Glutamatergic neuron (in vitro differentiated cells): Measurements from ENCODE around the gene CACNG4. TPM values are rescaled to one million over a fixed set of nuclear protein-coding genes. Genes with fewer than 3 reads are reported as not detected.

Source experiments
- DNase-seq: peaks from one replicate; pipeline ENCODE4 v3.0.0; 2022
- H3K27ac Mint-ChIP-seq: one replicate; pipeline ENCODE4 v1.8.0; 2020; ENCODE audit warnings: mild to moderate bottlenecking, mixed read lengths, inconsistent platforms; ENCODE audit not compliant: unreplicated experiment
- H3K27me3 Mint-ChIP-seq: one replicate; pipeline ENCODE4 v1.8.0; 2020; ENCODE audit warnings: mild to moderate bottlenecking, moderate library complexity, mixed read lengths, inconsistent platforms; ENCODE audit not compliant: unreplicated experiment
- H3K36me3 Mint-ChIP-seq: one replicate; pipeline ENCODE4 v1.8.0; 2020; ENCODE audit warnings: mild to moderate bottlenecking, mixed read lengths, inconsistent platforms; ENCODE audit not compliant: unreplicated experiment
- H3K4me1 Mint-ChIP-seq: one replicate; pipeline ENCODE4 v1.8.0; 2020; ENCODE audit warnings: mild to moderate bottlenecking, low read depth, mixed read lengths, inconsistent platforms; ENCODE audit not compliant: unreplicated experiment
- H3K4me3 Mint-ChIP-seq: one replicate; pipeline ENCODE4 v1.8.0; 2020; ENCODE audit warnings: mild to moderate bottlenecking, mixed read lengths, inconsistent platforms; ENCODE audit not compliant: unreplicated experiment
- H3K9me3 Mint-ChIP-seq: one replicate; pipeline ENCODE4 v1.8.0; 2020; ENCODE audit warnings: mild to moderate bottlenecking, moderate library complexity, mixed read lengths, inconsistent platforms; ENCODE audit not compliant: unreplicated experiment
- total RNA-seq: library from RNA; stranded (reverse); fragmentation: NEBNext Ultra II Directional; extraction: Animal tissue kit (Norgen Biotek cat#: 25700); gene quantifications from one replicate; pipeline ENCODE4 v1.2.1, GENCODE V29; 2021; ENCODE audit not compliant: unreplicated experiment
- TF ChIP-seq, protein P1 (sequence below): fragments of 200-600 bp; sonication (generic); IDR thresholded peaks from one replicate; pipeline ENCODE4 v1.5.0; 2021; ENCODE audit not compliant: partially characterized antibody, unreplicated experiment

CACNG4 gene
- total RNA-seq, 1 donor from 2014 or later: 105 TPM

- Mint-ChIP-seq H3K36me3 (peaks cover 2% of the 10 kb centered on the region), H3K27me3 (peaks cover 11% of the 10 kb centered on the region), H3K27ac (peak overlapping the region; percentile 60), H3K4me3 (peak overlapping the region; percentile 56), H3K9me3 (peaks cover 8% of the 10 kb centered on the region), H3K4me1 (peaks cover 35% of the 10 kb centered on the region)
- no peak for DNase-seq
- TF ChIP-seq, protein P1, sequence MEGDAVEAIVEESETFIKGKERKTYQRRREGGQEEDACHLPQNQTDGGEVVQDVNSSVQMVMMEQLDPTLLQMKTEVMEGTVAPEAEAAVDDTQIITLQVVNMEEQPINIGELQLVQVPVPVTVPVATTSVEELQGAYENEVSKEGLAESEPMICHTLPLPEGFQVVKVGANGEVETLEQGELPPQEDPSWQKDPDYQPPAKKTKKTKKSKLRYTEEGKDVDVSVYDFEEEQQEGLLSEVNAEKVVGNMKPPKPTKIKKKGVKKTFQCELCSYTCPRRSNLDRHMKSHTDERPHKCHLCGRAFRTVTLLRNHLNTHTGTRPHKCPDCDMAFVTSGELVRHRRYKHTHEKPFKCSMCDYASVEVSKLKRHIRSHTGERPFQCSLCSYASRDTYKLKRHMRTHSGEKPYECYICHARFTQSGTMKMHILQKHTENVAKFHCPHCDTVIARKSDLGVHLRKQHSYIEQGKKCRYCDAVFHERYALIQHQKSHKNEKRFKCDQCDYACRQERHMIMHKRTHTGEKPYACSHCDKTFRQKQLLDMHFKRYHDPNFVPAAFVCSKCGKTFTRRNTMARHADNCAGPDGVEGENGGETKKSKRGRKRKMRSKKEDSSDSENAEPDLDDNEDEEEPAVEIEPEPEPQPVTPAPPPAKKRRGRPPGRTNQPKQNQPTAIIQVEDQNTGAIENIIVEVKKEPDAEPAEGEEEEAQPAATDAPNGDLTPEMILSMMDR: no peak
These were observed 12.3 kb downstream of the CACNG4 start for GRCh38 chr17:66976781-66977201.

DNA sequence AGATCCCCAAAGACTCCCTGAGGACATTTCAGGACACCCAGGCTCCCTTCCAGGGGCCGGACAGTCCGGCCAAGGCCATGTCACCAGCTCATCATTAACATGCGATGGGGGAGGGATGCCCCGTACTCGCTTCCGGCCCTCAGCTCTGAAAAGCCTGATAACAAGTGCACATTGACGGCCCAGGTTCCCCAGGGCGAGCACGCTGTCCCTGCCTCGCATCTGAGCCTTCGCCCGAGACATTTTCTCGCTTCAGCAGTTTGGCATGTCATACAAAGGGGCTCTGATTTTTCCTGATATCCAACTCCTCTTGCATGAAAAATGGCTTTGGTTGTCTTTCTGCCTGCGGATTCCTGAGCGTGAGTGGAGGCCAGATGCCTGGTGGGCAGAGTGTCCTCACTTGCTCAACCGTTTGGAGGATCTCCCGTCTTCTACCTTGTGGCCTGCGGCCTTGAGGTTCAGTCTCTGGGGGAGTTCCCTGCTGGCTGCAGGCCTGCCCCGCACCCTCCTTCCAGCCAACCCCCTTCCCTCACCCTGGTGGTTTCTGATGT, 14.1 kb downstream of the CACNG4 start:
- H3K4me1 Mint-ChIP-seq: peaks cover 37% of the 10 kb centered on the region
- peak overlapping the region; percentile 46 for H3K27ac Mint-ChIP-seq
- peak overlapping the region; percentile 45 for H3K4me3 Mint-ChIP-seq
- no peaks in the 10 kb centered on the region for H3K36me3 Mint-ChIP-seq
- TF ChIP-seq, protein P1: no peak
- no peak for DNase-seq
- peaks cover 10% of the 10 kb centered on the region for H3K27me3 Mint-ChIP-seq
- peaks cover 8% of the 10 kb centered on the region for H3K9me3 Mint-ChIP-seq

DNA sequence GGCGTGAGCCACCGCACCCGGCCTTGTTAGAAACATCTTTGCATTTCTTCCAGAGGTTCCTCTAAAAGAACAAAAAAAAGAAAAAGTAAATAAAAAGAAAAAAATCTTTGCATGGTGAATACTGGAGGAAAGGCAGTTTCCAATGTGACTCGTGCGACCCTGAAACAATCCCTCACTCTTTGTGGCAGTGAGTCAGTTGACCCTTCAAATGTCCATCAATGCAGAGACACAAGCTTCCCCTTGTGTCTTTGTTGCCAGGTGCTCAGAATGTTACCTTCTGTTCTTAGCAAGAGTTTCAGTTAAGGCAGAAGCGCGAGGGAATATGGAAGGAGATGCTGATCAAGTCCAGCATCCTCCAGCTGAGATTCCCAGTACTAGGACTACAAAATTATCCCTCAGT, 16.4 kb downstream of the CACNG4 start:
- no peak for DNase-seq
- H3K9me3 Mint-ChIP-seq: peaks cover 10% of the 10 kb centered on the region
- no peak overlapping the region for H3K4me3 Mint-ChIP-seq
- H3K4me1 Mint-ChIP-seq: peaks cover 45% of the 10 kb centered on the region
- no peak overlapping the region for H3K27ac Mint-ChIP-seq
- H3K36me3 Mint-ChIP-seq: no peaks in the 10 kb centered on the region
- TF ChIP-seq, protein P1: no peak
- H3K27me3 Mint-ChIP-seq: peaks cover 6% of the 10 kb centered on the region

DNA sequence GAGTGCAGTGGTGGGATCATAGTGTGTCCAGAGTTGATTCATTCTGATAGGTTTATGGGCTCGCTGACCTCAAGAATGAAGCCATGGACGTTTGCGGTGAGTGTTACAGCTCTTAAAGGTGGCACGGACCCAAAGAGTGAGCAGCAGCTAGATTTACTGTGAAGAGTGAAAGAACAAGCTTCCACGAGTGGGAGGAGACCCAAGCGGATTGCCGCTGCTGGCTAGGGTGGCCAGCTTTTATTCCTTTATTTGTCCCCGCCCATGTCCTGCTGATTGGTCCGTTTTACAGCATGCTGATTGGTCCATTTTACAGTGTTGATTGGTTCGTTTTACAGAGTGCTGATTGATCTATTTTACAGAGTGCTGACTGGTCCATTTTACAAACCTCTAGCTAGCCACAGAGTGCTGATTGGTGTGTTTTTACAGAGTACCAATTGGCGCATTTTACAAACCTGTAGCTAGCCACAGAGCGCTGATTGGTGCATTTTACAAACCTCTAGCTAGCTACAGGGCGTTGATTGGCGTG, 17.5 kb downstream of the CACNG4 start:
- Mint-ChIP-seq H3K4me3 (no peak overlapping the region), H3K9me3 (peaks cover 14% of the 10 kb centered on the region)
- TF ChIP-seq, protein P1: no peak

GRCh38 chr17:66983414-66984021, 19.0 kb downstream of the CACNG4 start:
- Mint-ChIP-seq H3K27ac (peak overlapping the region; percentile 8), H3K4me1 (peaks cover 50% of the 10 kb centered on the region), H3K36me3 (peaks cover 13% of the 10 kb centered on the region), H3K27me3 (peaks cover 6% of the 10 kb centered on the region), H3K9me3 (peaks cover 14% of the 10 kb centered on the region), H3K4me3 (no peak overlapping the region)
- TF ChIP-seq, protein P1: no peak
- no peak for DNase-seq

More for the DNA sequence above, 17.5 kb downstream of the CACNG4 start:
- peaks cover 9% of the 10 kb centered on the region for H3K36me3 Mint-ChIP-seq
- peaks cover 49% of the 10 kb centered on the region for H3K4me1 Mint-ChIP-seq
- no peak for DNase-seq
- H3K27me3 Mint-ChIP-seq: peaks cover 6% of the 10 kb centered on the region
- no peak overlapping the region for H3K27ac Mint-ChIP-seq
